Adrenal gland (tissue), 5 donors: ENCODE data around the gene APRT.

Experiments used
- CTCF ChIP-seq, 6 experiments: fragments of 450-650 bp in 4 of 6; fragments of 200-600 bp in 2 of 6; sonication (generic) in 1 of 6; IDR thresholded peaks; 1 replicate in 5 of 6; 2 replicates in 1 of 6; pipeline versions ENCODE4 v1.5.1 to v1.8.0; 2016 to 2021; ENCODE audit warnings: antibody characterized with exemption in 6 of 6, mild to moderate bottlenecking in 2 of 6, moderate library complexity in 1 of 6
- POLR2A ChIP-seq, 2 donors: fragments of 450-650 bp; IDR thresholded peaks; one replicate each; pipeline ENCODE4 v1.6.1; 2017; ENCODE audit warnings: antibody characterized with exemption in 2 of 2, mild to moderate bottlenecking in 2 of 2, moderate library complexity in 1 of 2
- donor health status: DM: no; HTN: no; CAD: no.

DNA sequence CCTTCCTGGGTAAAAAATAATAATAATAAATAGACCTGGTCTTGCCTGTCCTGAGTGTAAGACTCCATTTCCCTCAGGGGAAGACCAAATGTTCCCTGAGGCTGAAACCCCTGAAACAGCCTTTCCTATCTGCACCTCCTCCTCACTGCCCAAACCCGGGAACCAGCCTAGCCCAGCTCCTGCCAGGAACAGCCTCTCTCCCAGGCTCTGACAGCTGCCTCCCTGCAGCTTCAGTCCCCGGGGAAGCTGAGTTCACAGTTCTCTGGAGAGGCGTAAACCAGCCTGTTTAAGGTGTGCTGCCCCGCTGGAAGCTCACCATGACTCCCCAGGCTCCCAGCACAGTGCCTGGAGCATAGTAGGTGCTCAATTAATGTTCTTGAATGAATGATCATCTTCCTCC lies 15.4 kb downstream of the APRT start:
- no peak for TF ChIP-seq POLR2A (IDR thresholded peaks at IDR 0.05)
- no peak for TF ChIP-seq CTCF (IDR thresholded peaks at IDR 0.05)
